ENCODE results near the gene CTNNBL1.

DNA sequence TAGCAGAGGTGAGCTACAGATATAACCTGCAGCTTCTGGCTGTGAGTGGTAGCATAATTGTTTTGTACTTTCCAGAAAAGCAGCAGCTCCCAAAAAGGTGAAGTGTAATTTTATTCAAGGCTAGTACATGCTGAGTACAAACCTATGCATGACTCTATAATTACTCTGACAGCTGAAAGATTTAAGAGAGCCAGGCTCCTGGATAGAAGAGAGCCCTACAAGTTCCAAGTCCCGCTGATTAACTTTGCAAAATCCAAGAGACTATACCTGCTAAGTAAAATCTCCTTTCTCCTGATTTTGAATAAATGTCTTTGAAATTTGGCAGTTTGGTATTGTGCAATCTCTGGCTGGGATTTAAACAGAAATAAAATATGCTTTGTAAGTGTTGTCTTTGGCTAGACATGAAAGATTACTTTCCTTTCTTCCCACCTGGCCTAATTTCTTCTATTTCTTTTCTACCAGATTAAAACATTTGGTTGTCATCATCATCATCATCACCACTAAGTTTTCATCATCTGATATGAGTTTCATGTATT is 79.5 kb downstream of the CTNNBL1 start:
- TF ChIP-seq POLR2A (IDR thresholded peaks at IDR 0.05; ENCODE audit: low read depth, low read length) (no peak), FOS (IDR thresholded peaks at IDR 0.05; ENCODE audit: low read depth, low read length) (no peak), RAD21 (IDR thresholded peaks at IDR 0.05; ENCODE audit: low read length) (no peak), RFX5 (IDR thresholded peaks at IDR 0.05; ENCODE audit: low read depth, low read length) (no peak)
- TF ChIP-seq, protein P1, sequence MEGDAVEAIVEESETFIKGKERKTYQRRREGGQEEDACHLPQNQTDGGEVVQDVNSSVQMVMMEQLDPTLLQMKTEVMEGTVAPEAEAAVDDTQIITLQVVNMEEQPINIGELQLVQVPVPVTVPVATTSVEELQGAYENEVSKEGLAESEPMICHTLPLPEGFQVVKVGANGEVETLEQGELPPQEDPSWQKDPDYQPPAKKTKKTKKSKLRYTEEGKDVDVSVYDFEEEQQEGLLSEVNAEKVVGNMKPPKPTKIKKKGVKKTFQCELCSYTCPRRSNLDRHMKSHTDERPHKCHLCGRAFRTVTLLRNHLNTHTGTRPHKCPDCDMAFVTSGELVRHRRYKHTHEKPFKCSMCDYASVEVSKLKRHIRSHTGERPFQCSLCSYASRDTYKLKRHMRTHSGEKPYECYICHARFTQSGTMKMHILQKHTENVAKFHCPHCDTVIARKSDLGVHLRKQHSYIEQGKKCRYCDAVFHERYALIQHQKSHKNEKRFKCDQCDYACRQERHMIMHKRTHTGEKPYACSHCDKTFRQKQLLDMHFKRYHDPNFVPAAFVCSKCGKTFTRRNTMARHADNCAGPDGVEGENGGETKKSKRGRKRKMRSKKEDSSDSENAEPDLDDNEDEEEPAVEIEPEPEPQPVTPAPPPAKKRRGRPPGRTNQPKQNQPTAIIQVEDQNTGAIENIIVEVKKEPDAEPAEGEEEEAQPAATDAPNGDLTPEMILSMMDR (conservative IDR thresholded peaks at IDR 0.05; ENCODE audit: low read depth, low read length) = no peak
- TF ChIP-seq, protein P2, sequence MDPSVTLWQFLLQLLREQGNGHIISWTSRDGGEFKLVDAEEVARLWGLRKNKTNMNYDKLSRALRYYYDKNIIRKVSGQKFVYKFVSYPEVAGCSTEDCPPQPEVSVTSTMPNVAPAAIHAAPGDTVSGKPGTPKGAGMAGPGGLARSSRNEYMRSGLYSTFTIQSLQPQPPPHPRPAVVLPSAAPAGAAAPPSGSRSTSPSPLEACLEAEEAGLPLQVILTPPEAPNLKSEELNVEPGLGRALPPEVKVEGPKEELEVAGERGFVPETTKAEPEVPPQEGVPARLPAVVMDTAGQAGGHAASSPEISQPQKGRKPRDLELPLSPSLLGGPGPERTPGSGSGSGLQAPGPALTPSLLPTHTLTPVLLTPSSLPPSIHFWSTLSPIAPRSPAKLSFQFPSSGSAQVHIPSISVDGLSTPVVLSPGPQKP (IDR thresholded peaks at IDR 0.05; ENCODE audit: borderline replicate concordance, low read depth, low read length) = no peak
- TF ChIP-seq, protein P3, sequence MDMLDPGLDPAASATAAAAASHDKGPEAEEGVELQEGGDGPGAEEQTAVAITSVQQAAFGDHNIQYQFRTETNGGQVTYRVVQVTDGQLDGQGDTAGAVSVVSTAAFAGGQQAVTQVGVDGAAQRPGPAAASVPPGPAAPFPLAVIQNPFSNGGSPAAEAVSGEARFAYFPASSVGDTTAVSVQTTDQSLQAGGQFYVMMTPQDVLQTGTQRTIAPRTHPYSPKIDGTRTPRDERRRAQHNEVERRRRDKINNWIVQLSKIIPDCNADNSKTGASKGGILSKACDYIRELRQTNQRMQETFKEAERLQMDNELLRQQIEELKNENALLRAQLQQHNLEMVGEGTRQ (IDR thresholded peaks at IDR 0.05; ENCODE audit: low read depth, low read length) = no peak
